A549 treated with DMSO at 1 μM for 4 hours (cell line): ENCODE data around the gene FCRL3. TPM values are rescaled to one million over a fixed set of nuclear protein-coding genes. Genes with fewer than 3 reads are reported as not detected.

Experiments
- total RNA-seq: library from RNA; stranded (reverse); fragments of 200-300 nt; extraction: Qiagen RNA extraction; gene quantifications from 5 replicates; pipeline ENCODE4 v1.2.3, GENCODE V29; 2022; ENCODE audit warnings: low read depth

The FCRL3 gene
- not detected in 5 replicates for total RNA-seq

DNA sequence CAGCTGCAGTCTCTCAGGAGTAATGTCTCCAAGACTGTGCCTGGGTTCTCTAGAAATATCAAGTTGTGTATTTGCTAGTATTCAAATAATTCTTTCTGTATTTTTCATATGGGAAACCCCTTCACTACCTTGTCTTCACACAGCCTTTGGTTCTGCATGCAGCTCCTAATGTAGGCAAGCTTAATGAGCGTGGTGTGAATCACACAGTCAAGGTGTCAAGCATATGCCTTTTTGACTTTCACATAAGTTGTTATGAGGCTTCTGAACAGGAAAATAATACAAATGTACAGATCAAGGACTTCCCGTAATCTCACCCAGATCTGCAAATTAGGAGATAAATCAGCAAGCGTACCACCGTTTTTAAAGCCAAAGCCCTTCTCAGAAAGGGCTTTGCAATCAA lies at the start of gene FCRL3:
Gene FCRL3, minus strand, starts transcription at position 38 of the 400 bp plus-strand sequence. CDS start 280 bp downstream, outside the sequence.

Other genes with a start within 250 kb of the FCRL3 start
- not detected in 5 replicates for gene FCRL5, start 148.3 kb downstream of the FCRL3 start, total RNA-seq
- gene FCRL4, start 102.7 kb downstream of the FCRL3 start, total RNA-seq, result not detected in 5 replicates
- not detected in 5 replicates for gene FCRL2, start 76.4 kb upstream of the FCRL3 start, total RNA-seq
- not detected in 5 replicates for gene FCRL1, start 119.4 kb upstream of the FCRL3 start, total RNA-seq
- gene CD5L, start 141.0 kb upstream of the FCRL3 start, total RNA-seq, result not detected in 5 replicates